Activated naive CD4-positive, alpha-beta T cell treated with anti-CD3 and anti-CD28 coated beads, Interleukin-2, amount 50 U/mL, for 24 hours (primary cell): Measurements from ENCODE around the gene SLCO4A1.

ENCODE experiments used
- H3K27ac Mint-ChIP-seq: one replicate; pipeline ENCODE4 v1.8.0; 2021; ENCODE audit warnings: mild to moderate bottlenecking, mixed read lengths
- H3K27me3 Mint-ChIP-seq: one replicate; pipeline ENCODE4 v1.8.0; 2021; ENCODE audit warnings: mixed read lengths
- H3K36me3 Mint-ChIP-seq: one replicate; pipeline ENCODE4 v1.8.0; 2021; ENCODE audit warnings: mixed read lengths
- H3K4me1 Mint-ChIP-seq: one replicate; pipeline ENCODE4 v1.8.0; 2021; ENCODE audit warnings: mixed read lengths
- H3K4me3 Mint-ChIP-seq: one replicate; pipeline ENCODE4 v1.8.0; 2021; ENCODE audit warnings: mild to moderate bottlenecking, mixed read lengths
- H3K9me3 Mint-ChIP-seq: one replicate; pipeline ENCODE4 v1.8.0; 2021; ENCODE audit warnings: mixed read lengths

Gene SLCO4A1

GRCh38 chr20:62658593-62659178 is 16.4 kb downstream of the SLCO4A1 start:
- H3K4me1 Mint-ChIP-seq: no peaks in the 10 kb centered on the region
- H3K27ac Mint-ChIP-seq: no peak overlapping the region
- peaks cover 2% of the 10 kb centered on the region for H3K36me3 Mint-ChIP-seq
- no peaks in the 10 kb centered on the region for H3K27me3 Mint-ChIP-seq
- H3K4me3 Mint-ChIP-seq: no peak overlapping the region
- H3K9me3 Mint-ChIP-seq: no peaks in the 10 kb centered on the region

GRCh38 chr20:62659488-62660239 is 17.4 kb downstream of the SLCO4A1 start:
- Mint-ChIP-seq H3K27ac (no peak overlapping the region), H3K4me1 (no peaks in the 10 kb centered on the region), H3K36me3 (peaks cover 2% of the 10 kb centered on the region), H3K9me3 (no peaks in the 10 kb centered on the region), H3K4me3 (no peak overlapping the region), H3K27me3 (no peaks in the 10 kb centered on the region)

- no peak overlapping the region for H3K27ac Mint-ChIP-seq
- H3K4me1 Mint-ChIP-seq: no peaks in the 10 kb centered on the region
- H3K36me3 Mint-ChIP-seq: peaks cover 4% of the 10 kb centered on the region
- no peak overlapping the region for H3K4me3 Mint-ChIP-seq
- no peaks in the 10 kb centered on the region for H3K27me3 Mint-ChIP-seq
- no peaks in the 10 kb centered on the region for H3K9me3 Mint-ChIP-seq
Measured at GRCh38 chr20:62660240-62660615, 17.9 kb downstream of the SLCO4A1 start.

- H3K27ac Mint-ChIP-seq: no peak overlapping the region
- H3K4me3 Mint-ChIP-seq: no peak overlapping the region
- H3K27me3 Mint-ChIP-seq: no peaks in the 10 kb centered on the region
- no peaks in the 10 kb centered on the region for H3K4me1 Mint-ChIP-seq
- H3K36me3 Mint-ChIP-seq: peaks cover 4% of the 10 kb centered on the region
- no peaks in the 10 kb centered on the region for H3K9me3 Mint-ChIP-seq
Measured at GRCh38 chr20:62660768-62661167, 18.5 kb downstream of the SLCO4A1 start.

- H3K36me3 Mint-ChIP-seq: peaks cover 4% of the 10 kb centered on the region
- no peak overlapping the region for H3K27ac Mint-ChIP-seq
- H3K4me3 Mint-ChIP-seq: no peak overlapping the region
- H3K4me1 Mint-ChIP-seq: no peaks in the 10 kb centered on the region
- H3K9me3 Mint-ChIP-seq: no peaks in the 10 kb centered on the region
- no peaks in the 10 kb centered on the region for H3K27me3 Mint-ChIP-seq
Measured at GRCh38 chr20:62661647-62662046, 19.3 kb downstream of the SLCO4A1 start.

- no peaks in the 10 kb centered on the region for H3K4me1 Mint-ChIP-seq
- H3K4me3 Mint-ChIP-seq: no peak overlapping the region
- peaks cover 4% of the 10 kb centered on the region for H3K36me3 Mint-ChIP-seq
- no peaks in the 10 kb centered on the region for H3K9me3 Mint-ChIP-seq
- no peaks in the 10 kb centered on the region for H3K27me3 Mint-ChIP-seq
- H3K27ac Mint-ChIP-seq: no peak overlapping the region
Measured at GRCh38 chr20:62662422-62662821, 20.1 kb downstream of the SLCO4A1 start.

- H3K9me3 Mint-ChIP-seq: no peaks in the 10 kb centered on the region
- peaks cover 6% of the 10 kb centered on the region for H3K36me3 Mint-ChIP-seq
- H3K27ac Mint-ChIP-seq: no peak overlapping the region
- H3K4me3 Mint-ChIP-seq: no peak overlapping the region
- no peaks in the 10 kb centered on the region for H3K27me3 Mint-ChIP-seq
- peaks cover 2% of the 10 kb centered on the region for H3K4me1 Mint-ChIP-seq
Measured at GRCh38 chr20:62663145-62664018, 21.1 kb downstream of the SLCO4A1 start.

- no peak overlapping the region for H3K4me3 Mint-ChIP-seq
- H3K9me3 Mint-ChIP-seq: no peaks in the 10 kb centered on the region
- H3K36me3 Mint-ChIP-seq: peaks cover 4% of the 10 kb centered on the region
- H3K27ac Mint-ChIP-seq: no peak overlapping the region
- no peaks in the 10 kb centered on the region for H3K27me3 Mint-ChIP-seq
- peaks cover 3% of the 10 kb centered on the region for H3K4me1 Mint-ChIP-seq
Measured at GRCh38 chr20:62664019-62664971, 22.0 kb downstream of the SLCO4A1 start.

GRCh38 chr20:62665153-62665754 is 23.0 kb downstream of the SLCO4A1 start:
- Mint-ChIP-seq H3K9me3 (no peaks in the 10 kb centered on the region), H3K27me3 (no peaks in the 10 kb centered on the region), H3K4me1 (peaks cover 3% of the 10 kb centered on the region), H3K4me3 (no peak overlapping the region), H3K36me3 (peaks cover 4% of the 10 kb centered on the region), H3K27ac (no peak overlapping the region)

- Mint-ChIP-seq H3K4me1 (peaks cover 3% of the 10 kb centered on the region), H3K4me3 (no peak overlapping the region), H3K27me3 (no peaks in the 10 kb centered on the region), H3K36me3 (peaks cover 4% of the 10 kb centered on the region), H3K9me3 (no peaks in the 10 kb centered on the region), H3K27ac (no peak overlapping the region)
Measured at GRCh38 chr20:62665826-62666735, 23.8 kb downstream of the SLCO4A1 start.

- Mint-ChIP-seq H3K27me3 (no peaks in the 10 kb centered on the region), H3K27ac (peak overlapping the region; percentile 35), H3K9me3 (no peaks in the 10 kb centered on the region), H3K4me1 (peaks cover 3% of the 10 kb centered on the region), H3K4me3 (no peak overlapping the region), H3K36me3 (peaks cover 4% of the 10 kb centered on the region)
Measured at GRCh38 chr20:62666736-62667529, 24.6 kb downstream of the SLCO4A1 start.

GRCh38 chr20:62667530-62668440 is 25.5 kb downstream of the SLCO4A1 start:
- Mint-ChIP-seq H3K4me3 (no peak overlapping the region), H3K36me3 (peaks cover 4% of the 10 kb centered on the region), H3K9me3 (no peaks in the 10 kb centered on the region), H3K27ac (peak overlapping the region; percentile 35), H3K27me3 (no peaks in the 10 kb centered on the region), H3K4me1 (peaks cover 3% of the 10 kb centered on the region)
